Keratinocyte (primary cell): Measurements from ENCODE around the gene ASCC3.

ENCODE experiments used
- CTCF ChIP-seq, 3 experiments: IDR thresholded peaks in 1 of 3; conservative IDR thresholded peaks in 1 of 3; optimal IDR thresholded peaks in 1 of 3; 2 replicates in 2 of 3; 3 replicates in 1 of 3; pipeline versions ENCODE3 to v1.5.1; 2011; ENCODE audit warnings: low read length in 3 of 3, mild to moderate bottlenecking in 3 of 3, moderate library complexity in 2 of 3, control low read depth in 1 of 3, inconsistent platforms in 1 of 3; ENCODE audit not compliant: insufficient read depth in 2 of 3; ENCODE audit errors: extremely low read depth in 1 of 3
- EZH2 ChIP-seq: IDR thresholded peaks from one replicate; pipeline ENCODE4 v1.6.1; 2012; ENCODE audit warnings: inconsistent platforms, mild to moderate bottlenecking, low read length, moderate library complexity

- TF ChIP-seq CTCF (optimal IDR thresholded peaks at IDR 0.05 in 1 of 3, IDR thresholded peaks at IDR 0.05 in 1 of 3, conservative IDR thresholded peaks at IDR 0.05 in 1 of 3; ENCODE audit: extremely low read depth in 1 of 3, insufficient read depth in 2 of 3, low read length in 3 of 3) = no peak
- TF ChIP-seq EZH2 = no peak
Measured at GRCh38 chr6:100663219-100663863, 217.8 kb downstream of the ASCC3 start.
